ENCODE data around the gene RAD18.

DNA sequence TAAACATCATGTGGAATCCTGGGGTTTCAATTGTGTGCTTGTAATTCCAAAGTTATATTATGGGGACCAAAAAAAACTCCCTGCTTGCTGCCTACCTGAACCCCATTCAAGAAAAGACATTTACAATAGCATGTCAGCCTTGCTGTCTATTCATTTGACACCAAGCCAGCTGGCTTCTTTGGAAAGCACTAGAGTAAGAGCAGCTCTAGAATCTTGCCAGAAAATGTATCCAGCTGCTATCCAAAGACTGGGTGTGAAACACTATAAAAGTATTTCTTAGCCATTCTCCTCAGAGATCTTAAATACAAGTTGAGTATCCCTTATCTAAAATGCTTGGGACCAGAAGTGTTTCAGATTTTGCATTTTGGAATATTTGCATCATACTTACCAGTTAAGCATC, 87.4 kb downstream of the RAD18 start:
- TF ChIP-seq, protein P1, sequence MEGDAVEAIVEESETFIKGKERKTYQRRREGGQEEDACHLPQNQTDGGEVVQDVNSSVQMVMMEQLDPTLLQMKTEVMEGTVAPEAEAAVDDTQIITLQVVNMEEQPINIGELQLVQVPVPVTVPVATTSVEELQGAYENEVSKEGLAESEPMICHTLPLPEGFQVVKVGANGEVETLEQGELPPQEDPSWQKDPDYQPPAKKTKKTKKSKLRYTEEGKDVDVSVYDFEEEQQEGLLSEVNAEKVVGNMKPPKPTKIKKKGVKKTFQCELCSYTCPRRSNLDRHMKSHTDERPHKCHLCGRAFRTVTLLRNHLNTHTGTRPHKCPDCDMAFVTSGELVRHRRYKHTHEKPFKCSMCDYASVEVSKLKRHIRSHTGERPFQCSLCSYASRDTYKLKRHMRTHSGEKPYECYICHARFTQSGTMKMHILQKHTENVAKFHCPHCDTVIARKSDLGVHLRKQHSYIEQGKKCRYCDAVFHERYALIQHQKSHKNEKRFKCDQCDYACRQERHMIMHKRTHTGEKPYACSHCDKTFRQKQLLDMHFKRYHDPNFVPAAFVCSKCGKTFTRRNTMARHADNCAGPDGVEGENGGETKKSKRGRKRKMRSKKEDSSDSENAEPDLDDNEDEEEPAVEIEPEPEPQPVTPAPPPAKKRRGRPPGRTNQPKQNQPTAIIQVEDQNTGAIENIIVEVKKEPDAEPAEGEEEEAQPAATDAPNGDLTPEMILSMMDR (IDR thresholded peaks at IDR 0.05; ENCODE audit: low read length) = no peak
- TF ChIP-seq EZH2 (optimal IDR thresholded peaks at IDR 0.05; ENCODE audit: low read depth, low read length) (no peak), EZH2phosphoT487 (IDR thresholded peaks at IDR 0.05; ENCODE audit: low read length) (no peak)
